AG09309 (cell line): ENCODE measurements around the gene BABAM2.
"Not testable (repeated sequence)": the region's sequence is repeated elsewhere in the genome, so short reads cannot be mapped to it uniquely, and the experiment has no call there.

Experiments
- DNase-seq: peaks from one replicate; pipeline ENCODE4 v3.0.0-alpha.2; 2010; ENCODE audit warnings: low read depth
- H3K4me3 ChIP-seq: 2 replicates; pipeline ENCODE4 v1.5.1; 2011; ENCODE audit warnings: mild to moderate bottlenecking, low read depth, low read length, moderate library complexity; ENCODE audit not compliant: control insufficient read depth
- TF ChIP-seq, protein P1 (sequence below): IDR thresholded peaks from 2 replicates; pipeline ENCODE4 v1.5.1; 2011; ENCODE audit warnings: mild to moderate bottlenecking, low read depth, low read length, inconsistent platforms; ENCODE audit not compliant: insufficient read depth, control insufficient read depth; ENCODE audit errors: missing control alignments

BABAM2 gene

DNA sequence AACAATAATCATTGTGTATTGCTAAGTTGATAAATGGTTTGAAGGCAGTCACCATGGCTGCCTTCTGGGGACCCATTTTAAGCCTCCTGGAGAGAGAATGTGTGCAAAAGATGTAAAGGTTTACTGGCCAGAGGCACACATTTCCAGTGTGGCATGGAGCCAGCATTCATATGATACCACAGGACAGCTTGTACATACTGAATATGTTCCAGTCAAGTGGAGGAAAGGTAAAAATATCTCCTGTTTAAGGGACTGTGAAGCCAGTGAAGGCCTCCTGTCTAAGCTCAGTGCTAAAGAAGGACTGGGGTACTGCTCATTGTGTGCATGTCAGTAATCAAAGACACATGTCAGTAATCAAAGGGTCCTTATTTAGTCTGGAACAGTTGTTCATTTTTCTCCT, 119.2 kb downstream of the BABAM2 start:
- DNase-seq = no peak
- TF ChIP-seq, protein P1, sequence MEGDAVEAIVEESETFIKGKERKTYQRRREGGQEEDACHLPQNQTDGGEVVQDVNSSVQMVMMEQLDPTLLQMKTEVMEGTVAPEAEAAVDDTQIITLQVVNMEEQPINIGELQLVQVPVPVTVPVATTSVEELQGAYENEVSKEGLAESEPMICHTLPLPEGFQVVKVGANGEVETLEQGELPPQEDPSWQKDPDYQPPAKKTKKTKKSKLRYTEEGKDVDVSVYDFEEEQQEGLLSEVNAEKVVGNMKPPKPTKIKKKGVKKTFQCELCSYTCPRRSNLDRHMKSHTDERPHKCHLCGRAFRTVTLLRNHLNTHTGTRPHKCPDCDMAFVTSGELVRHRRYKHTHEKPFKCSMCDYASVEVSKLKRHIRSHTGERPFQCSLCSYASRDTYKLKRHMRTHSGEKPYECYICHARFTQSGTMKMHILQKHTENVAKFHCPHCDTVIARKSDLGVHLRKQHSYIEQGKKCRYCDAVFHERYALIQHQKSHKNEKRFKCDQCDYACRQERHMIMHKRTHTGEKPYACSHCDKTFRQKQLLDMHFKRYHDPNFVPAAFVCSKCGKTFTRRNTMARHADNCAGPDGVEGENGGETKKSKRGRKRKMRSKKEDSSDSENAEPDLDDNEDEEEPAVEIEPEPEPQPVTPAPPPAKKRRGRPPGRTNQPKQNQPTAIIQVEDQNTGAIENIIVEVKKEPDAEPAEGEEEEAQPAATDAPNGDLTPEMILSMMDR = no peak
- no peak overlapping the region for H3K4me3 ChIP-seq

GRCh38 chr2:28011322-28011737, 120.8 kb downstream of the BABAM2 start:
- no peak overlapping the region for H3K4me3 ChIP-seq
- no peak for DNase-seq
- TF ChIP-seq, protein P1 = no peak

DNA sequence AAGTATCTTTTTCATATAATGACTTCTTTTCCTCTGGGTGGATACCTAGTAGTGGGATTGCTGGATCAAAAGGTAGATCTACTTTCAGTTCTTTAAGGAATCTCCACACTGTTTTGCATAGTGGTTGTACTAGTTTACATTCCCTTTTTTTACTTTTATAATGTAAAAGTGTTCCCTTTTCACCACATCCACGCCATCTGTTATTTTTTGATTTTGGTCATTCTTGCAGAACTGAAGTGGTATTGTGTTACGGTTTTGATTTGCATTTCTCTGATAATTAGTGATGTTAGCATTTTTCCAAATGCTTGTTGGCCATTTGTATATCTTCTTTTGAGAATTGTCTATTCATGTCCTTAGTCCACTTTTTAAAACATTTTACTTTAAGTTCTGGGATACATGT, 127.9 kb downstream of the BABAM2 start:
- not testable (repeated sequence) for H3K4me3 ChIP-seq, DNase-seq

DNA sequence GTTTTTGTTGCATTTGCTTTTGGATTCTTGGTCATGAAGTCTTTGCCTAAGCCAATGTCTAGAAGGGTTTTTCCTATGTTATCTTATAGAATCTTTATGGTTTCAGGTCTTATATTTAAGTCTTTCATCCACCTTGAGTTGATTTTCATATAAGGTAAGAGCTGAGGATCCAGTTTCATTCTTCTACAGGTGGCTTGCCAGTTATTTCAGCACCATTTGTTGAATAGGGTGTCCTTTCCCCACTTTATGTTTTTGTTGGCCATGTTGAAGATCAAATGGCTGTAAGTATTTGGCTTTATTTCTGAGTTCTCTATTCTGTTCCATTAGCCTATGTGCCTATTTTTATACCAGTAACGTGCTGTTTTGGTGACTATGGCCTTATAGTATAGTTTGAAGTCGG, 129.0 kb downstream of the BABAM2 start:
- not testable (repeated sequence) for H3K4me3 ChIP-seq, DNase-seq

DNA sequence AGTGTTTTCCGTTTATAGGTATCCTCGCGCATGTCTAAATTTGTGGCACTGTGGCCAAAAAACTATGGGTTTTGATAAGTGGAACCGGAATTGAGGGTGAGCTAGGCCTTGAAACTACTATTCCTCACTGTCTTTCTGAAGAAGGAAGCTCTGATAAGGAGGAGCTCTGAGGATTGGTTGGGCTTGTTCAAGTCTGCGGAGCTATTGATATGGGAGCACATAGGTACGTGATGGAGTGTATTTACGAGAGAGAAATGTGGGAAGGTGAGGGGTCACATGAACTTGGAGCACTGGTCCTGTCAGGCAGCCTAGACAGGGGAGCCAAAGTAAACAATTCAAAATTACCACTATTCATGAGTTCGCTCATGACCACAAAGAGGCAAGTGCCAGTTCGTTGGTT, 131.4 kb downstream of the BABAM2 start:
- H3K4me3 ChIP-seq = no peak overlapping the region
- DNase-seq = no peak
- TF ChIP-seq, protein P1 = no peak

GRCh38 chr2:28025123-28025522, 134.6 kb downstream of the BABAM2 start:
- no peak for DNase-seq
- no peak overlapping the region for H3K4me3 ChIP-seq
- TF ChIP-seq, protein P1 = no peak

- DNase-seq, H3K4me3 ChIP-seq: not testable (repeated sequence)
These were observed 135.7 kb downstream of the BABAM2 start for GRCh38 chr2:28026230-28026629.

DNA sequence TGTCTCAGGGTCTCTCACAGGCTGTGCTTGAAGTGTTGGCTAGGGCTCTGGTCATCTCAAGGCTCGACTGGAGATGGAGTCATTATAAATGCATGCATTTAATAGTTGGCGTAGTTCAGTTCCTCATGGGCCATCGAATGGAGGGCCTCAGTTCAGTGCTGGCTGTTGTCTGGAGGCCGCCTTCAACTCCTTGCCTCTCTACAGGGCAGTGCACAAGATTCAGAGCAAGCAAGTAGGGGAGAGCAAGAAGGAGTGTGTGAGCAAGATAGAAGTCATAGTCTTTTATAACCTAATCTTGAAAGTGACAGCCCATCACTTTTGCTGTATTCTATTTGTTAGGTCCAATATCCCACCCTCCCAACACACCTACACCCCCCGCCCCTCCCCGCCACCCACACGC, 137.5 kb downstream of the BABAM2 start:
- H3K4me3 ChIP-seq = no peak overlapping the region
- no peak for DNase-seq
- TF ChIP-seq, protein P1 = no peak
